IMR-90 (cell line): ENCODE results near the gene MDM2. TPM values are rescaled to one million over a fixed set of nuclear protein-coding genes. Genes with fewer than 3 reads are reported as not detected.

ENCODE experiments used
- ATAC-seq: fragments of 200-7000 bp; cut with Tn5 transposase; 2 replicates; pipeline ENCODE4 v1.9.1; 2020; ENCODE audit warnings: low read depth, mild to moderate bottlenecking, moderate library complexity
- BruUV-seq: library from RNA; stranded (reverse); fragments of 400-500 nt; replicated peaks from 2 replicates; lab custom pipeline; 2021; lab: Mats Ljungman, UMichigan
- CTCF ChIA-PET: fragments of 300-600 bp; formaldehyde crosslinking; extraction: SDS; loops from one replicate; lab custom pipeline; 2021; ENCODE audit warnings: antibody characterized with exemption; lab: Yijun Ruan, JAX
- POLR2A ChIA-PET: fragments of 300-600 bp; sonication (Branson Sonifier 250); formaldehyde crosslinking; loops from one replicate; lab custom pipeline; 2022; ENCODE audit warnings: antibody characterized with exemption; ENCODE audit not compliant: unreplicated experiment; lab: Charles Lee
- DNase-seq: peaks from one replicate; pipeline ENCODE4 v3.0.0; 2013
- H2AFZ ChIP-seq: replicated peaks from 2 replicates; pipeline ENCODE3; 2013; ENCODE audit warnings: low read length, mild to moderate bottlenecking; ENCODE audit not compliant: poor library complexity
- H2AK5ac ChIP-seq: 2 replicates; pipeline ENCODE4 v1.6.1; 2013; ENCODE audit warnings: low read depth, low read length, inconsistent platforms
- H2AK9ac ChIP-seq: replicated peaks from 2 replicates; pipeline ENCODE3; 2013; ENCODE audit warnings: mild to moderate bottlenecking, low read depth, low read length, moderate library complexity; ENCODE audit not compliant: poor library complexity
- H2BK120ac ChIP-seq: 2 replicates; pipeline ENCODE4 v1.6.1; 2013; ENCODE audit warnings: low read depth, low read length, inconsistent platforms
- H2BK15ac ChIP-seq: 3 replicates; pipeline ENCODE4 v1.6.1; 2013; ENCODE audit warnings: low read depth, low read length, inconsistent platforms
- H2BK20ac ChIP-seq: 2 replicates; pipeline ENCODE4 v1.6.1; 2013; ENCODE audit warnings: low read depth, mild to moderate bottlenecking, inconsistent platforms, low read length, moderate library complexity
- H2BK5ac ChIP-seq: 2 replicates; pipeline ENCODE4 v1.6.1; 2013; ENCODE audit warnings: mild to moderate bottlenecking, low read depth, low read length, inconsistent platforms; ENCODE audit not compliant: poor library complexity, severe bottlenecking
- H3K14ac ChIP-seq: replicated peaks from 2 replicates; pipeline ENCODE4 v1.6.1; 2013; ENCODE audit warnings: low read depth, low read length, inconsistent platforms
- H3K18ac ChIP-seq: 2 replicates; pipeline ENCODE4 v1.6.1; 2013; ENCODE audit warnings: low read depth, low read length, control low read depth
- H3K23ac ChIP-seq: 2 replicates; pipeline ENCODE4 v1.6.1; 2013; ENCODE audit warnings: low read depth, low read length, inconsistent platforms
- H3K27ac ChIP-seq: 2 replicates; pipeline ENCODE4 v1.5.1; 2013; ENCODE audit warnings: mild to moderate bottlenecking, control low read depth, low read length; ENCODE audit not compliant: insufficient read depth
- H3K27me3 ChIP-seq: 2 replicates; pipeline ENCODE4 v1.6.1; 2013; ENCODE audit warnings: low read length; ENCODE audit not compliant: control insufficient read depth, insufficient read depth
- H3K36me3 ChIP-seq: 2 replicates; pipeline ENCODE4 v1.6.1; 2013; ENCODE audit warnings: low read length, mixed read lengths; ENCODE audit not compliant: control insufficient read depth, insufficient read depth
- H3K4ac ChIP-seq: 2 replicates; pipeline ENCODE4 v1.6.1; 2013; ENCODE audit warnings: low read depth, low read length, inconsistent platforms
- H3K4me1 ChIP-seq: 2 replicates; pipeline ENCODE4 v1.6.1; 2013; ENCODE audit warnings: low read length, mixed read lengths; ENCODE audit not compliant: control insufficient read depth, insufficient read depth
- H3K4me2 ChIP-seq: 2 replicates; pipeline ENCODE4 v1.6.1; 2013; ENCODE audit warnings: low read depth, mild to moderate bottlenecking, control low read depth, low read length, moderate library complexity
- H3K4me3 ChIP-seq: 2 replicates; pipeline ENCODE4 v1.5.1; 2013; ENCODE audit warnings: low read depth, mild to moderate bottlenecking, control low read depth, low read length, moderate library complexity; ENCODE audit not compliant: insufficient read depth
- H3K56ac ChIP-seq: 2 replicates; pipeline ENCODE4 v1.6.1; 2013; ENCODE audit warnings: low read length, inconsistent platforms; ENCODE audit not compliant: insufficient read depth; ENCODE audit errors: extremely low read depth
- H3K79me1 ChIP-seq, 2 experiments: 2 replicates each; pipeline ENCODE4 v1.6.1; 2013; ENCODE audit warnings: low read length in 2 of 2, inconsistent platforms in 1 of 2, low read depth in 1 of 2
- H3K9ac ChIP-seq: 2 replicates; pipeline ENCODE4 v1.6.1; 2013; ENCODE audit warnings: low read depth, low read length, control low read depth
- H3K9me1 ChIP-seq: 2 replicates; pipeline ENCODE4 v1.6.1; 2013; ENCODE audit warnings: low read length, inconsistent platforms; ENCODE audit not compliant: insufficient read depth
- H3K9me3 ChIP-seq: 2 replicates; pipeline ENCODE4 v1.6.1; 2013; ENCODE audit warnings: low read length; ENCODE audit not compliant: control insufficient read depth, insufficient read depth
- H4K20me1 ChIP-seq: 2 replicates; pipeline ENCODE4 v1.6.1; 2013; ENCODE audit warnings: low read length, inconsistent platforms; ENCODE audit not compliant: insufficient read depth
- H4K5ac ChIP-seq: 2 replicates; pipeline ENCODE4 v1.6.1; 2013; ENCODE audit warnings: mild to moderate bottlenecking, low read depth, low read length, control low read depth
- H4K8ac ChIP-seq, 2 experiments: 2 replicates each; pipeline ENCODE4 v1.6.1; 2013; ENCODE audit warnings: low read depth in 2 of 2, low read length in 2 of 2, control low read depth in 1 of 2, inconsistent platforms in 1 of 2
- H4K91ac ChIP-seq: 2 replicates; pipeline ENCODE4 v1.6.1; 2013; ENCODE audit warnings: low read depth, low read length, inconsistent platforms; ENCODE audit not compliant: insufficient read depth
- BHLHE40 ChIP-seq: fragments of 150-350 bp; IDR thresholded peaks from 2 replicates; pipeline ENCODE4 v1.6.1; 2016; ENCODE audit warnings: mild to moderate bottlenecking, low read depth, low read length
- CEBPB ChIP-seq: IDR thresholded peaks from 2 replicates; pipeline ENCODE4 v1.6.1; 2012; ENCODE audit warnings: low read depth, low read length, improper control_type of control experiment
- CHD1 ChIP-seq: IDR thresholded peaks from 2 replicates; pipeline ENCODE4 v1.6.1; 2012; ENCODE audit warnings: low read depth, low read length, improper control_type of control experiment
- FOS ChIP-seq: fragments of 150-350 bp; IDR thresholded peaks from 2 replicates; pipeline ENCODE4 v1.6.1; 2016; ENCODE audit warnings: low read depth, low read length
- MAFK ChIP-seq: IDR thresholded peaks from 2 replicates; pipeline ENCODE4 v1.6.1; 2012; ENCODE audit warnings: low read depth, low read length, improper control_type of control experiment
- NFE2L2 ChIP-seq: fragments of 150-350 bp; IDR thresholded peaks from 2 replicates; pipeline ENCODE4 v1.6.1; 2016; ENCODE audit warnings: low read depth, mild to moderate bottlenecking, low read length
- POLR2A ChIP-seq: IDR thresholded peaks from 2 replicates; pipeline ENCODE4 v1.6.1; 2012; ENCODE audit warnings: mild to moderate bottlenecking, low read depth, low read length
- RAD21 ChIP-seq: IDR thresholded peaks from 2 replicates; pipeline ENCODE4 v1.6.1; 2012; ENCODE audit warnings: low read length, improper control_type of control experiment
- RCOR1 ChIP-seq: IDR thresholded peaks from 2 replicates; pipeline ENCODE4 v1.6.1; 2012; ENCODE audit warnings: mild to moderate bottlenecking, low read length, improper control_type of control experiment; ENCODE audit not compliant: insufficient replicate concordance
- RFX5 ChIP-seq: IDR thresholded peaks from 2 replicates; pipeline ENCODE4 v1.8.0; 2012; ENCODE audit warnings: low read depth, mild to moderate bottlenecking, low read length, moderate library complexity
- SMC3 ChIP-seq: fragments of 150-350 bp; IDR thresholded peaks from 2 replicates; pipeline ENCODE4 v1.6.1; 2016; ENCODE audit warnings: low read depth, mild to moderate bottlenecking, antibody characterized with exemption, low read length, moderate library complexity
- WGBS, 2 experiments: methylation state at CpG; one replicate each; pipeline versions ENCODE4 v1.1.5 to v1.1.7; 2013; ENCODE audit warnings: missing lambda C conversion rate in 2 of 2; ENCODE audit not compliant: insufficient read length in 1 of 2; ENCODE audit errors: extremely low coverage in 2 of 2; 5-methylcytosine and 5-hydroxymethylcytosine counted together
- dilution Hi-C: fragments of 300-500 bp; cut with HindIII; formaldehyde crosslinking; loops from one replicate; pipeline ENCODE4 v1.14.3; 2018; ENCODE audit warnings: low sequenced_read_pairs; ENCODE audit not compliant: unreplicated experiment
- in situ Hi-C: fragments of 300-500 bp; cut with MboI; formaldehyde crosslinking; loops from 3 replicates; pipeline ENCODE4 v1.14.3; 2019; ENCODE audit warnings: low sequenced_read_pairs, inconsistent platforms, mixed read lengths
- intact Hi-C: fragments of 100-400 bp; cut with micrococcal nuclease; formaldehyde crosslinking; loops from 2 replicates; pipeline ENCODE4 v1.10.0; 2022
- polyA plus RNA-seq, 3 experiments: library from polyadenylated mRNA; depleted of rRNA; stranded (reverse); fragments of >200 nt; gene quantifications; 2 replicates each; pipeline ENCODE4 v1.2.3, GENCODE V29; 2012; ENCODE audit warnings: low replicate concordance in 1 of 3
- total RNA-seq: library from RNA; depleted of rRNA; stranded (reverse); fragments of >200 nt; gene quantifications from 2 replicates; pipeline ENCODE4 v1.2.3, GENCODE V29; 2012
- TF ChIP-seq, protein P1 (sequence below): fragments of 150-350 bp; IDR thresholded peaks from 2 replicates; pipeline ENCODE4 v1.6.1; 2016; ENCODE audit warnings: low read depth, mild to moderate bottlenecking, low read length, moderate library complexity, borderline replicate concordance

The MDM2 gene
- total and polyA plus RNA-seq, 2 of the 4 experiments (the other 2 are of a cell fraction): 21.9 to 196 TPM

DNA sequence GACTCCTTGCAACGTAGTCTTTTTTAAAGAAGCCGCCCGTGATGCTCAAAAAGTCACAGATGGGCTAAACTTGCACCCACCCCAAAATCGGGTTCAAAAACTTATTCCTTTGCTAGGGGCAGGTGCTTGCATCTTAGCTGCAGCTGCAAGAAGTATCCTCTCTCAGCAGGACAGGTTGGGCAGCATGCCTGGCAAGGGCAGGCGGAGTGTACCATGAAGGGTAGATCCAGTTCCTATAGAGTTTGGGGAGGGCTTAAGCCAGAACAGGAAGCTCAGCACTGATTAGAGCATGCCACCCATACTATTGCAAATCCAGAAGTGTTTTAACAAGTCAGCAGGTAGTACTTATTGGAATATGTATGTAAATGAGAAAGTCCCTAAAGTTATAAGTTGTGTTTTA lies 76.3 kb downstream of the MDM2 start:
- H4K20me1 ChIP-seq: no peaks in the 10 kb centered on the region
- H3K27ac ChIP-seq: no peak overlapping the region
- dilution Hi-C loops: no loop called here
- no peak overlapping the region for H3K4ac ChIP-seq
- no peak overlapping the region for H2BK5ac ChIP-seq
- no peak overlapping the region for H4K5ac ChIP-seq
- no peaks in the 10 kb centered on the region for H3K79me1 ChIP-seq
- CTCF ChIA-PET: no interaction called here
- no peak overlapping the region for H4K91ac ChIP-seq
- H2BK120ac ChIP-seq: no peak overlapping the region
- no CpG with 5 or more reads among the region's 5 CpGs for WGBS, 2 experiments
- in situ Hi-C loops: no loop called here
- DNase-seq (no peak), ATAC-seq (no peak)
- H3K4me1 ChIP-seq: no peaks in the 10 kb centered on the region
- POLR2A ChIA-PET: no interaction called here
- no peak overlapping the region for H3K4me3 ChIP-seq
- H3K9me1 ChIP-seq: no peaks in the 10 kb centered on the region
- no peak overlapping the region for H3K4me2 ChIP-seq
- no peak overlapping the region for H2AK5ac ChIP-seq
- H2AFZ ChIP-seq: no peak overlapping the region
- no peaks in the 10 kb centered on the region for H3K27me3 ChIP-seq
- no peaks in the 10 kb centered on the region for H3K36me3 ChIP-seq
- no peak overlapping the region for H3K9ac ChIP-seq
- no peak overlapping the region for H3K18ac ChIP-seq
- H3K9me3 ChIP-seq: peaks cover 2% of the 10 kb centered on the region; the same call in 1 of the 2 replicates
- H3K14ac ChIP-seq: no peak overlapping the region
- H3K23ac ChIP-seq: no peak overlapping the region
- intact Hi-C loops: no loop called here
- H4K8ac ChIP-seq: no peak overlapping the region
- H3K56ac ChIP-seq: no peak overlapping the region
- no peak for TF ChIP-seq BHLHE40
- no peak for TF ChIP-seq FOS
- no peak for TF ChIP-seq NFE2L2
- no peak for TF ChIP-seq RCOR1
- TF ChIP-seq RFX5: no peak
- TF ChIP-seq CHD1: no peak
- TF ChIP-seq SMC3: no peak
- no peak for TF ChIP-seq CEBPB
- no peak for TF ChIP-seq MAFK
- TF ChIP-seq, protein P1, sequence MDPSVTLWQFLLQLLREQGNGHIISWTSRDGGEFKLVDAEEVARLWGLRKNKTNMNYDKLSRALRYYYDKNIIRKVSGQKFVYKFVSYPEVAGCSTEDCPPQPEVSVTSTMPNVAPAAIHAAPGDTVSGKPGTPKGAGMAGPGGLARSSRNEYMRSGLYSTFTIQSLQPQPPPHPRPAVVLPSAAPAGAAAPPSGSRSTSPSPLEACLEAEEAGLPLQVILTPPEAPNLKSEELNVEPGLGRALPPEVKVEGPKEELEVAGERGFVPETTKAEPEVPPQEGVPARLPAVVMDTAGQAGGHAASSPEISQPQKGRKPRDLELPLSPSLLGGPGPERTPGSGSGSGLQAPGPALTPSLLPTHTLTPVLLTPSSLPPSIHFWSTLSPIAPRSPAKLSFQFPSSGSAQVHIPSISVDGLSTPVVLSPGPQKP: no peak
- no peak for TF ChIP-seq POLR2A
- TF ChIP-seq RAD21: no peak
- no peak overlapping the region for H2AK9ac ChIP-seq
- no peak overlapping the region for H2BK20ac ChIP-seq
- no peak overlapping the region for H2BK15ac ChIP-seq
- no TSS peak for BruUV-seq
